Uterus (tissue), 2 donors: Measurements from ENCODE around the gene DUSP10.

Experiments
- POLR2A ChIP-seq, 2 donors: fragments of 450-650 bp; IDR thresholded peaks; one replicate each; pipeline ENCODE4 v1.6.1; 2016; ENCODE audit warnings: antibody characterized with exemption in 2 of 2, mild to moderate bottlenecking in 1 of 2, moderate library complexity in 1 of 2
- TF ChIP-seq, protein P1 (sequence below), 4 experiments: fragments of 200-600 bp in 2 of 4; fragments of 450-650 bp in 2 of 4; sonication (generic) in 2 of 4; IDR thresholded peaks; one replicate each; pipeline ENCODE4 v1.5.1; 2016 to 2019; ENCODE audit warnings: antibody characterized with exemption in 4 of 4, mild to moderate bottlenecking in 2 of 4, moderate library complexity in 1 of 4

DNA sequence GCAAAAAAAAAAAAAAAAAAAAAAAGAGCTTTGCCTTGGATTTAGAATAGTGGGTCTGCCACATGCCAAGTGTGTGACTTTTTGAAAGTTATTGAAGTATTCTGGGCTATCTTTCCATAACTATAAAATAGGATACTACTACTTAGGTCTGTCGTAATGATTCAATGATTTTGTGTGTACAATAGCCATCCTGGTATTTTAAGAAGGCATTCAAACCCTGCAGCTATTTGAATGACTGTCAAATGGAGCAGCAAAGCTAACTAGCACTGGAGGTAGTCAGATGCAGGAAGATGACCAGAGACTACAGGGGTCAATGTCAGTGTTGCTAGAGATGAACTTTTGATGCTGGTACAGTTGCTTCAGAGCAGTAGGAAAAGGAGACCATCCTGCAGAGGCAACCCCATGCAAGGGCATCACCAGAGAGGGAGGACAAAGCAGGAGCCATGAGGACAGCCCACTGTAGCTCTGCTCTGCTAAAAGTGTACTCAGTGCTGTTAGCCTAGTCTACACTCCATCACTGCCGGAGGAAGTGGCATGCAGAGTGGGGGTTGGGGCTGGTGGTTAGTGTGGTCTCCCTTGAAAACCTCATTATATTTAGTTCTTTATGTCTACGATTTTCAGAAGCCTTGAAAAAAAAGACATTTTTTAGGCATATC is 29.0 kb downstream of the DUSP10 start:
- TF ChIP-seq, protein P1, sequence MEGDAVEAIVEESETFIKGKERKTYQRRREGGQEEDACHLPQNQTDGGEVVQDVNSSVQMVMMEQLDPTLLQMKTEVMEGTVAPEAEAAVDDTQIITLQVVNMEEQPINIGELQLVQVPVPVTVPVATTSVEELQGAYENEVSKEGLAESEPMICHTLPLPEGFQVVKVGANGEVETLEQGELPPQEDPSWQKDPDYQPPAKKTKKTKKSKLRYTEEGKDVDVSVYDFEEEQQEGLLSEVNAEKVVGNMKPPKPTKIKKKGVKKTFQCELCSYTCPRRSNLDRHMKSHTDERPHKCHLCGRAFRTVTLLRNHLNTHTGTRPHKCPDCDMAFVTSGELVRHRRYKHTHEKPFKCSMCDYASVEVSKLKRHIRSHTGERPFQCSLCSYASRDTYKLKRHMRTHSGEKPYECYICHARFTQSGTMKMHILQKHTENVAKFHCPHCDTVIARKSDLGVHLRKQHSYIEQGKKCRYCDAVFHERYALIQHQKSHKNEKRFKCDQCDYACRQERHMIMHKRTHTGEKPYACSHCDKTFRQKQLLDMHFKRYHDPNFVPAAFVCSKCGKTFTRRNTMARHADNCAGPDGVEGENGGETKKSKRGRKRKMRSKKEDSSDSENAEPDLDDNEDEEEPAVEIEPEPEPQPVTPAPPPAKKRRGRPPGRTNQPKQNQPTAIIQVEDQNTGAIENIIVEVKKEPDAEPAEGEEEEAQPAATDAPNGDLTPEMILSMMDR (IDR thresholded peaks at IDR 0.05) = no peak
- TF ChIP-seq POLR2A (IDR thresholded peaks at IDR 0.05) = no peak
